Mesodermal cell (in vitro differentiated cells): ENCODE measurements around the gene TLX1.

Source experiments
- H3K27ac ChIP-seq: 2 replicates; pipeline ENCODE4 v1.7.0; 2013; ENCODE audit warnings: mild to moderate bottlenecking, low read depth, low read length, moderate library complexity; ENCODE audit not compliant: severe bottlenecking
- H3K36me3 ChIP-seq: 2 replicates; pipeline ENCODE4 v1.7.1; 2013; ENCODE audit warnings: mild to moderate bottlenecking, low read length, moderate library complexity; ENCODE audit not compliant: control insufficient read depth, insufficient read depth
- H3K4me1 ChIP-seq: one replicate; pipeline ENCODE4 v1.7.1; 2013; ENCODE audit warnings: mild to moderate bottlenecking, low read length; ENCODE audit not compliant: insufficient read depth, control insufficient read depth, poor library complexity, severe bottlenecking
- H3K4me3 ChIP-seq: 2 replicates; pipeline ENCODE4 v1.7.0; 2013; ENCODE audit warnings: low read length, control low read depth, mild to moderate bottlenecking; ENCODE audit not compliant: insufficient read depth, poor library complexity, severe bottlenecking; ENCODE audit errors: extremely low read depth
- H3K9me3 ChIP-seq: 2 replicates; pipeline ENCODE4 v1.7.1; 2013; ENCODE audit warnings: mild to moderate bottlenecking, low read length, moderate library complexity; ENCODE audit not compliant: control insufficient read depth
- WGBS, 2 experiments: methylation state at CpG; one replicate each; pipeline ENCODE4 v1.1.5; 2013; ENCODE audit warnings: missing lambda C conversion rate in 2 of 2; ENCODE audit not compliant: insufficient coverage in 2 of 2; 5-methylcytosine and 5-hydroxymethylcytosine counted together

TLX1 gene

DNA sequence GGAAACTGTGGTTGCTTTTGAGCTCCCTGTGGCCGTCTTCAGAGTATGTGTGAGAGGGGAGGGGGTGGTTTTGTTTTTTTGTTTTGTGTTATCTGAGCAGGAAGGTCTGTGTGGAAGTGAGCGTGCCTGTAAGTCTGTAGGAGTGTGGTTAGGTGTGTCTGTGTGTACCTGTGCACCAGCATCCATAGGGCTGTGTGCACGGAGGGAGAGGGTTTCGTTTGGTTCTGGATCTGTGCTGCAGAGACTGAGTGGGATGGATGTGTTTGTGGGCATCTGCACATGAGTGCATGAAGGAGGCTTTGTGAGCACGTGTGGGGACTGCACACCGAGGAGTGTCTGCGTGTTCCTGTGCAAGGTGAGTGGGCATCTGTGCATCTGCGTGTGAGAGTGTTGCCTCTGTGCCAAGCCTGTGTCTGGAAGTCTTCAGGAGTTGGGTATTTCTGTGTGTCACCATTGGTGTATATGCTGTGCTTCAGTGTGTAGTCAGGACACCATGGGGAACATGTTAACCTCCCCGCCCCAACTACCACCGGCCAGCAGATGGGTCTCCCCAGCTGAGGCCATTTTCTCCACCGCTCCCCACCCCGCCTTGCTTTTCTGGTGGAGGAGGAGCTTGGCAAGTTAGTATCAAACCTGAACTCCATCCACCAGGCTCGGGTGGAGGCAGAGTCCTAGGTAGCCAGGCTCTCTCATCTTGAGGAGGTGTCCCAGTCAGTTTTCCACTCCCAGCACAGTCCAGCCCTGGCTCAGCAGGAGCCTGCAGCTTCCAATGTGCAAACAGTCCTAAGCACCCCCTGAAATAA lies 7.1 kb upstream of the TLX1 start:
- 29 to 39% methylated on average over 6 to 10 of the region's 13 CpGs for WGBS, 2 experiments
- Histone ChIP-seq H3K36me3 (no peaks in the 10 kb centered on the region), H3K4me3 (no peak overlapping the region), H3K4me1 (peaks cover 6% of the 10 kb centered on the region), H3K27ac (no peak overlapping the region), H3K9me3 (no peaks in the 10 kb centered on the region)

- 54 to 71% methylated on average over 4 to 5 of the region's 5 CpGs for WGBS, 2 experiments
Measured at GRCh38 chr10:101124933-101125332, 6.2 kb upstream of the TLX1 start.

GRCh38 chr10:101126684-101127628 lies 4.1 kb upstream of the TLX1 start:
- no peaks in the 10 kb centered on the region for H3K9me3 ChIP-seq

More at GRCh38 chr10:101124933-101125332, 6.2 kb upstream of the TLX1 start:
- H3K4me1 ChIP-seq: peaks cover 6% of the 10 kb centered on the region
- H3K36me3 ChIP-seq: no peaks in the 10 kb centered on the region
- H3K27ac ChIP-seq: no peak overlapping the region
- no peak overlapping the region for H3K4me3 ChIP-seq
- H3K9me3 ChIP-seq: no peaks in the 10 kb centered on the region

GRCh38 chr10:101130141-101130540 lies 959 bp upstream of the TLX1 start:
- H3K4me1 ChIP-seq: peaks cover 21% of the 10 kb centered on the region
- H3K4me3 ChIP-seq: no peak overlapping the region
- H3K9me3 ChIP-seq: no peaks in the 10 kb centered on the region
- H3K27ac ChIP-seq: no peak overlapping the region
- 33 to 75% methylated on average over 2 to 3 of the region's 5 CpGs for WGBS, 2 experiments
- no peaks in the 10 kb centered on the region for H3K36me3 ChIP-seq

More at GRCh38 chr10:101126684-101127628, 4.1 kb upstream of the TLX1 start:
- WGBS, 2 experiments: 15 to 24% methylated on average over 7 to 11 of the region's 14 CpGs
- no peaks in the 10 kb centered on the region for H3K36me3 ChIP-seq
- no peak overlapping the region for H3K4me3 ChIP-seq
- H3K27ac ChIP-seq: no peak overlapping the region
- peaks cover 15% of the 10 kb centered on the region for H3K4me1 ChIP-seq

DNA sequence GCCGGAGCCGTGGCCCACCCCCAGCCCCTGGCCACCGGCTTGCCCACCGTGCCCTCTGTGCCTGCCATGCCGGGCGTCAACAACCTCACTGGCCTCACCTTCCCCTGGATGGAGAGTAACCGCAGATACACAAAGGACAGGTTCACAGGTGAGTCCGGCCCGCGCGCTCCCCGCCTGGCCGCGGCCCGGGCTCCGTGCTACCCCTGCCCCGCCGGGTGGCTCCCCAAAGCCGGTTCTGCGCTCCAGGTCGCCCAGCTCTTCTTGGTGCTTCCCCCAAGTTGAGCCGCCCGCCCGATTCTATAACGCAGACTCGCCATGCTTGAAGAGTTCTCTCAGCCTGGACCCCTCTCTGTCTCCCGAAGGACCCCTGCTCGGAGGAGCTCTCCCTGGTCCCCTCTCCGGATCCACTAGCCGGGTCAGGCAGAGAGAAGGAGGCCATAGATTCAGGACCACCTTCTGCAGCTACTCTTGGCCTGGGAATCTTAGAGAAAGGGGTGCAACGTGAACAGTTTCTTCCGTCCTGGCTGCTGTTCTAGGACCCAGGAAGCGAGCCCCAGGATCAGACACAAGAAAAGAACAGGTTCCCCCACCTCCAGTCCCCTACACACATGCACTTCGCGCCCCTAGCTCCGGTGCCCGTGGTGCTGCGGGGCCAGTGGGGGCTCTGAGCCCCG lies 999 bp downstream of the TLX1 start:
- Histone ChIP-seq H3K27ac (no peak overlapping the region), H3K4me1 (peaks cover 29% of the 10 kb centered on the region), H3K4me3 (peak overlapping the region; percentile 31), H3K36me3 (no peaks in the 10 kb centered on the region), H3K9me3 (no peaks in the 10 kb centered on the region)
- WGBS, 2 experiments: 2 to 3% methylated on average over 33 of the region's 39 CpGs

DNA sequence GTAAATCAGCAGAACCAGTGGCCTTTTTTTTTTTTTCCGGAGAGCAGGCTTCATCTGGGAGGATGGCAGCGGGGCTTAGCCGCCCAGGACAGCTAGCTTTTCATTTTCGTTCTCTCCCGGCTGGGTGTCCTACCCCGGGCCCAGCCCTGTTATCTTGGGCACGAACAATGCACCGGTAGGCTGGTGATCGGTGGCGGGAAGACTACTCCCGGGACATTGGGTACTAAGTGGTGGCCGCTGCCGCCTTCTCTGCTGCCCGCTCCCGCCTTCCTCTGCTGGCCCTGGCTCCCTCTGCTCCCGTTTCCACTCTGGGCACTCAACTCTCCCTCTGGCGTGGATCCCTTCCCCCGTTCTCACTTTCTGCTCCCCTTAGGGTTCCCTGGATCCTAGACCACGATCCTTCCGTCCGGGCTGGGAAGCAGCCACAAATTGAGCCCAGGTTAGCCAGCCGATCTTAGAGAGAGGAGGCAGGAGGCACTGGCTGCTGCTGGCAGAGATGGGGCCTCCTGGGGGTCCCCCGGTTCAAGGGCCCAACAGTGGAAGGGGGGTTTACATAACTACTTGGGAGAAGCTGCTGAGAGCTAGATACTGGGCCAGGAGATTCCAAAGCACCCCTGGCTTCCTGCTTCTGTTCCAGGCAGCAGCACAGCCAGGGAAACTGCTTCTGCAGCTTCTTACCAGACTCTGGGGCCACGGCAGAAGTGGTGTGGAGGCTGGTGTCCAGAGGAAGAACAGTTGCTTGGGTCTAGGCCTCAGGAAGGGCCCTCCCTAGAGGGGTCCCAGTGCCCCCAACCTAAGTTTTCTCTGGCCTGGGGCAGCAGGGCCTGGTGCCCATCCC lies 1.8 kb downstream of the TLX1 start:
- H3K4me1 ChIP-seq: peaks cover 29% of the 10 kb centered on the region
- no peaks in the 10 kb centered on the region for H3K36me3 ChIP-seq
- no peak overlapping the region for H3K4me3 ChIP-seq
- no peaks in the 10 kb centered on the region for H3K9me3 ChIP-seq
- H3K27ac ChIP-seq: no peak overlapping the region
- WGBS, 2 experiments: 5 to 12% methylated on average over 22 to 23 of the region's 24 CpGs

DNA sequence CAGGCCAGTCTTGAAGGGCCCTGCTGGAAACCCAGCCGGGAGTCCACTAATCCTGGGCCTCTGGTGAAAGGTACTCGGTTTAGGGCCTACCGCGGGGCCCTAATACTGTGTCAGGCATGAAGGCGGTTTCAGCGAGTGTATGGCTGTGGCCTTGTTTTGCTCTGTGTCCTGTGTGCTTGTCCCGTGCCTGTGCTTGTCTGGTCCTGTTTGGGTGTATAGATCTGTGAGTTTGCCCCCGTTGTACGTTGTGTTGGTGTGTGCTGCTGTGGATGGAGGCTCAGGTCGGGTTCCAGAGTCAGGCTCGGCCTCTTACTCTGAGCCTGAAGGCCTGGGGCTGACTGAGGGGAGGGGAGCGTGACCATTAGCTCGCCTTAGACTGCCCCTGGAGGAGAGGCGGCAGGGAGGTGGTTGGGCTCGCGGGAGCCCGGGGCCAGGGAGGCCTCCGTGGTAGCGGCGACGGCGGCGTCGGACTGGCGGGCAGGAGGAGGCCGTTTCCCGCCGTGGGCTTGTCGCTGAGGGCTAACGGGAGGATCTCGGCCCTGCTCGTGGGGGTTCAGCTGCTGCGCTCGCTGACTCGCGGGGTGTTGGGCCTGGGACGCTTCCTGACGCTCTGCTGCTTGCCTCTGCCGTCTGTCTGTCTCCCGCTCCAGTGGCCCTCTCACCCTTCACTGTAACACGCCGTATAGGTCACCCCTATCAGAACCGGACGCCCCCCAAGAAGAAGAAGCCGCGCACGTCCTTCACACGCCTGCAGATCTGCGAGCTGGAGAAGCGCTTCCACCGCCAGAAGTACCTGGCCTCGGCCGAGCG lies 2.6 kb downstream of the TLX1 start:
- H3K36me3 ChIP-seq: no peaks in the 10 kb centered on the region
- no peak overlapping the region for H3K4me3 ChIP-seq
- peaks cover 29% of the 10 kb centered on the region for H3K4me1 ChIP-seq
- H3K27ac ChIP-seq: no peak overlapping the region
- WGBS, 2 experiments: 7% methylated on average over 46 to 51 of the region's 54 CpGs
- no peaks in the 10 kb centered on the region for H3K9me3 ChIP-seq

DNA sequence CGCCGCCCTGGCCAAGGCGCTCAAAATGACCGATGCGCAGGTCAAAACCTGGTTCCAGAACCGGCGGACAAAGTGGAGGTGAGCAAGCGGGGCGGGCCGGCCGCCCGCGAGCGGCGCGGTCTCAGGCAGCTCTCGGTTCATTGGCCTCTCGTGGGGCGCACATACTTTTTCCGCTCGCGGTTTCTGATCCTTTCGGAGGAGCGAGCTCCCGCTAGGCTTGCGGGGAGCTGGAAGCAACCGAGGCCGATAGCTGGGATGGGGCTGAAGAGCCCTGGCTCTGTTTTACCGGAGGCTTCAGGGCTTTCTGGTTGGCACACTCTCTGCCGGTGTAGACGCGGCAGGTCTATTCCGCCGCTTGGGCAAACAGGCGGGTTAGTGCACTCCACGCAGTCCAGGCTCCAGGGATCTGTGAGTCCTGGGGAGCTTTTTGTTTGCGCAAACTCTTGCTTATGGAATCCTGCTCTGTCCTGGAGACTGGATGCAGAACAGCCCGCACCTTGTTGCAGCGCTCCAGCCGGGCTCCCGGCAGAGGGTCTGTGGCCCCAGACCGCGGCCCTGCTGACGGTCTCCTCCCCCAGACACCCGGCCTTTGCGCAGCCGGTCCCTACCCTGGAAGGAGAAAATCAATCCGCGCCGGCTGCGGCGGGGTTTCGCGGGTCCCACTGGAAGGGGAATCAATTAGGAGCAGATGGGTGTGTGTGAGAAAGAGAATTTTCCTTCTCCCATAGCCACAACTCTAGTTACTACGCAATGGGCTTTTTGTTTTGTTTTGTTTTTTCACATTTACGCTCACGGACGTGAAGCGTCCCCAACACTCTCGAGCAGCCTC lies 3.4 kb downstream of the TLX1 start:
- Histone ChIP-seq H3K9me3 (no peaks in the 10 kb centered on the region), H3K36me3 (no peaks in the 10 kb centered on the region), H3K4me3 (peak overlapping the region; percentile 3), H3K4me1 (peaks cover 29% of the 10 kb centered on the region), H3K27ac (no peak overlapping the region)
- 2% methylated on average over 48 to 49 of the region's 60 CpGs for WGBS, 2 experiments
